Lower leg skin (tissue), 4 donors: ENCODE results near the gene GALNT14. TPM values are rescaled to one million over a fixed set of nuclear protein-coding genes. Genes with fewer than 3 reads are reported as not detected.

Experiments used
- DNase-seq, 2 donors: peaks; one replicate each; pipeline ENCODE4 v3.0.0-alpha.2; 2019; ENCODE audit warnings: low spot score in 2 of 2
- H3K4me3 ChIP-seq: fragments of 200-600 bp; sonication (generic); 2 replicates; pipeline ENCODE4 v1.5.1; 2017; ENCODE audit warnings: mild to moderate bottlenecking, low read depth; ENCODE audit not compliant: poor library complexity, severe bottlenecking
- CTCF ChIP-seq, 3 donors: fragments of 450-650 bp; IDR thresholded peaks; one replicate each; pipeline ENCODE4 v1.5.1; 2016; ENCODE audit warnings: antibody characterized with exemption in 3 of 3, mild to moderate bottlenecking in 3 of 3, moderate library complexity in 2 of 3
- POLR2A ChIP-seq, 2 donors: fragments of 450-650 bp; IDR thresholded peaks; one replicate each; pipeline ENCODE4 v1.6.1; 2016 to 2017; ENCODE audit warnings: antibody characterized with exemption in 2 of 2, mild to moderate bottlenecking in 1 of 2, moderate library complexity in 1 of 2
- WGBS, 2 donors: methylation state at CpG; one replicate each; pipeline ENCODE4 v1.1.5; 2018; 5-methylcytosine and 5-hydroxymethylcytosine counted together
- intact Hi-C: fragments of 100-400 bp; cut with DNase I; formaldehyde crosslinking; loops from one replicate; pipeline ENCODE4 v1.15.0; 2023; ENCODE audit warnings: low total_unique reads
- total RNA-seq, 4 donors: library from RNA; depleted of rRNA; stranded (reverse); fragments of >200 nt; gene quantifications; one replicate each; pipeline ENCODE4 v1.1.0, GENCODE V29; 2016

Gene GALNT14
- total RNA-seq, 4 donors from 2014 or later, result 2.5 to 6.2 (median 4.0) TPM

DNA sequence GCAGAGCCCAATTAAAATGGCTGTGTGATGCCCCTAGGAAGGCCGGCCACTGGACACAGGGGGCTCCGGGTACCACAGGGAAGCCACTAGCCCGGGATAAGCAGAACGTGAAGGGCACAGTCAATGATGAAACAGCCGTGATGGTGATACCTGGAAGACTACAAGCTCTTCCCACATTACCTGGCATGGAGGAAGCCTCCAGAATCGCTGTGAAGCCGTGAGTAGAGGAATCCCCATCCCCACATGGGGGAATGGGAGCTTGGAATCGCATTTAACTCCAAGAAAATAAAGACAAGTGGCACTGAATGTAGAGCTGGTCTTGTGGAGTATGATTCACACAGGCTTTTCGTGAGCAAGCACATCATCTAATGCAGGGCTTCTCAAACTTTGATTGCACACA lies 16.1 kb downstream of the GALNT14 start:
- no peak for TF ChIP-seq POLR2A (IDR thresholded peaks at IDR 0.05)
- TF ChIP-seq CTCF (IDR thresholded peaks at IDR 0.05), result no peak
- H3K4me3 ChIP-seq, result no peak overlapping the region
- DNase-seq, result no peak
- intact Hi-C loops, result no loop called here
- 95% methylated on average over 9 of the region's 9 CpGs for WGBS, 2 donors

DNA sequence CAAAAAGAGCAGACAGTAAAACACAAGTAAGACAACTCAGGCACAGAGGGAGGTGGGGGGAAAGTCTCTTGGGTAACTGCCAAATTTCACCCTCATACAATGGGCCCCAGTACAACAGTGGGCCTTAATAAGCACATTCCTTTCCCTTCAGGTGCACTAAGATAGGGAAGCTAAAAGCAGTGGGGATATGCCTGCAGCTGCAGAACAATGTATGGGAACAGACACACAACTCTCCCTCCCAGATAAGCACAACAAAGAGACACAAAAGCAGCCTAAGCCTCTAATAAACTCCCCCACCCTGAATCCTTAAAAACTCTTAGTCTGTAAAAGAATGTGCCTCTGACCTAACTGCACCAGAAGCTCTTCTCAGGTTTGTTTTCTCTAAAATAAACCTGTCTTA lies 24.5 kb downstream of the GALNT14 start:
- DNase-seq, result no peak
- no peak overlapping the region for H3K4me3 ChIP-seq
- intact Hi-C loops, result no loop called here
- TF ChIP-seq POLR2A (IDR thresholded peaks at IDR 0.05) (no peak), CTCF (IDR thresholded peaks at IDR 0.05) (no peak)

- DNase-seq, result no peak
- 97 to 99% methylated on average over 3 of the region's 3 CpGs for WGBS, 2 donors
- intact Hi-C loops, result no loop called here
- no peak overlapping the region for H3K4me3 ChIP-seq
- no peak for TF ChIP-seq CTCF (IDR thresholded peaks at IDR 0.05)
- no peak for TF ChIP-seq POLR2A (IDR thresholded peaks at IDR 0.05)
These were observed 25.7 kb downstream of the GALNT14 start for GRCh38 chr2:31112544-31112943.

GRCh38 chr2:31110998-31111397 lies 27.2 kb downstream of the GALNT14 start:
- TF ChIP-seq POLR2A (IDR thresholded peaks at IDR 0.05) (no peak), CTCF (IDR thresholded peaks at IDR 0.05) (no peak)
- 89% methylated on average over 3 of the region's 3 CpGs for WGBS, 2 donors
- no peak for DNase-seq
- intact Hi-C loops, result no loop called here
- H3K4me3 ChIP-seq, result no peak overlapping the region

- H3K4me3 ChIP-seq, result no peak overlapping the region
- intact Hi-C loops, result no loop called here
- 64 to 84% methylated on average over 3 of the region's 3 CpGs for WGBS, 2 donors
- no peak for TF ChIP-seq CTCF (IDR thresholded peaks at IDR 0.05)
- TF ChIP-seq POLR2A (IDR thresholded peaks at IDR 0.05), result no peak
- no peak for DNase-seq
These were observed 27.8 kb downstream of the GALNT14 start for GRCh38 chr2:31110431-31110830.

DNA sequence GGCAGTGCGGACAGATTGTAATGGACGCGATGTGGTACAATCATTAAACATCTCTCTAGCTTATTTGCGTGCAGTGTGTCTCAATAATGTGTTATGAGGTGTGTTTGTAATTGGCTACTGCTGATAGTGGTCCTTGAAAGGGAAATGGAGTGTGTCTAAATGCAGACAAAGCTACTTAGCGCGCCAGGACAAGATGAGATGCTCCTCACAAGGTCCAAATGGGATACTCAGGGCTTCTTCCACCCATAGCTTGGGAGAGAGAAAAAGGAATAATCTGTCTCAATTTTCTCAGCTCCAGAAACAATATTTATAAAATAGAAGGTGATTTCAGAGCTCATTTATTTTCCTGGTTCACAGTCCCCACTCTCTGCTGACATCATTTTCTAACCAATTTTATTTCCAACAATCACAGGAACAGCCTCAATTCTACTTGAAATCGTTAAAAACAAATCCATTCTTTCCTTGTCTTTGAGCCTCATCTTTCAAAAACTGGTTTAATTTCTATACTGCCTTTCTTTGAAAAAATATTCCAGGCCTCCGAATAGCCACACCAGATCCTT lies 28.5 kb downstream of the GALNT14 start:
- DNase-seq, result no peak
- intact Hi-C loops, result no loop called here
- TF ChIP-seq POLR2A (IDR thresholded peaks at IDR 0.05), result no peak
- TF ChIP-seq CTCF (IDR thresholded peaks at IDR 0.05), result no peak
- WGBS, 2 donors, result 91 to 94% methylated on average over 8 of the region's 8 CpGs
- H3K4me3 ChIP-seq, result no peak overlapping the region
